T-helper 2 cell treated with Interferon-gamma antibody and Interleukin-4, amounts not matched to agents 5 μg/mL and 100 μg/mL, for 36 hours (primary cell): ENCODE results near the gene BLOC1S6.
A peak's percentile ranks its signal among the peaks of the same experiment; 100 is the strongest.

Source experiments
- DNase-seq: peaks from one replicate; pipeline ENCODE4 v3.0.0; 2021; ENCODE audit warnings: low spot score
- H3K27ac Mint-ChIP-seq: one replicate; pipeline ENCODE4 v1.8.0; 2021; ENCODE audit warnings: mild to moderate bottlenecking, mixed read lengths
- H3K27me3 Mint-ChIP-seq: one replicate; pipeline ENCODE4 v1.8.0; 2021; ENCODE audit warnings: low read depth, mixed read lengths
- H3K36me3 Mint-ChIP-seq: one replicate; pipeline ENCODE4 v1.8.0; 2021; ENCODE audit warnings: low read depth, mixed read lengths
- H3K4me1 Mint-ChIP-seq: one replicate; pipeline ENCODE4 v1.8.0; 2021; ENCODE audit warnings: low read depth, mixed read lengths
- H3K4me3 Mint-ChIP-seq: one replicate; pipeline ENCODE4 v1.8.0; 2022; ENCODE audit warnings: mild to moderate bottlenecking, moderate library complexity, mixed read lengths
- H3K9me3 Mint-ChIP-seq: one replicate; pipeline ENCODE4 v1.8.0; 2021; ENCODE audit warnings: mixed read lengths

The BLOC1S6 gene

DNA sequence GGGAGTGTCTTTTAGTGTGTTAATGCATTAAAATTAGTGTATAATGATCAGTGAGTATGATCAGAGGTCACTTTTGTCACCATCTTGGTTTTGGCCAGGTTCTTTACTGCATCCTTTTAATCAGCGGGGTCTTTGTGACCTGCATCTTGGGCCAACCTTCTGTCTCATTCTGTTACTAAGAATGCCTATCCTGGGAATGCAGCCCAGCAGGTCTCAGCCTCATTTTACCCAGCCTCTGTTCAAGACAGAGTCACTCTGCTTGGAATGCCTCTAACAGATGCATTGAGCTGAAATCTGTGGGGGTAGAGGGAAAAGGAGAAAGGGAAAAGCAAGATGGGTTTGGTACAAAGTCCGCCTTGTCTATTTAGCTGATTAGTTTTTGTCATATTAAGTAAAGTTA, 5.3 kb upstream of the BLOC1S6 start:
- no peaks in the 10 kb centered on the region for H3K36me3 Mint-ChIP-seq
- H3K27ac Mint-ChIP-seq: no peak overlapping the region
- H3K27me3 Mint-ChIP-seq: peaks cover 8% of the 10 kb centered on the region
- H3K9me3 Mint-ChIP-seq: no peaks in the 10 kb centered on the region
- DNase-seq: no peak
- H3K4me1 Mint-ChIP-seq: peaks cover 12% of the 10 kb centered on the region
- no peak overlapping the region for H3K4me3 Mint-ChIP-seq

DNA sequence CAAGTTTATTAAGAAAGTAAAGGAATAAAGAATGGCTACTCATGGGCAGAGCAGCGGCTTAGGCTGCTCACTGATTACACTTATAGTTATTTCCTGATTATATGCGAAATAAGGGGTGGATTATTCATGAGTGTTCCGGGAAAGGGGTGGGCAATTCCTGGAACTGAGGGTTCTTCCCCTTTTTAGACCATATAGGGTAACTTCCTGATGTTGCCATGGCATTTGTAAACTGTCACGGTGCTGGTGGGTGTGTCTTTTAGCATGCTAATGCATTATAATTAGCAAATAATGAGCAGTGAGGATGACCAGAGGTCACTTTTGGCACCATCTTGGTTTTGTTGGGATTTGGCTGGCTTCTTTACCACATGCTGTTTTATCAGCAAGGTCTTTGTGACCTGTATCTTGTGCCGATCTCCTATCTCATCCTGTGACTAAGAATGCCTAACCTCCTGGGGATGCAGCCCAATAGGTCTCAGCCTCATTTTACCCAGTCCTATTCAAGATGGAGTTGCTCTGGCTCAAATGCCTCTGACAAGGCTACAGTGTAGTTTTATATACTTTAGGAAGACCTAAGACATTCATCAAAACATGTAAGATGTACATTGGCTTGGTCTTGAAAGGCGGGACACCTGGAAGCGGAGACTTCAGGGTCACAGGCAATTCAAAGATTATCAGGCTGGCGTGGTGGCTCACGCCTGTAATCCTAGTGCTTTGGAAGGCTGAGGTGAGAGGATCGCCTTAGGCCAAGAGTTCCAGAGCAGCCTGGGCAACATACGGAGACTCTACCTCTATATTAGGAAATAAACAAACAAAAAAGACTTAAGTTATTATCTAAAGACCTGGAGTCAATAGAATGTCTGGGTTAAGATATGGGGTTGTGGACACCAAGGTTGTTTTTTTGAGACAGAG, 3.2 kb upstream of the BLOC1S6 start:
- no peak overlapping the region for H3K27ac Mint-ChIP-seq
- H3K4me1 Mint-ChIP-seq: peaks cover 22% of the 10 kb centered on the region
- no peak overlapping the region for H3K4me3 Mint-ChIP-seq
- H3K9me3 Mint-ChIP-seq: no peaks in the 10 kb centered on the region
- DNase-seq: no peak
- peaks cover 2% of the 10 kb centered on the region for H3K36me3 Mint-ChIP-seq
- H3K27me3 Mint-ChIP-seq: peaks cover 6% of the 10 kb centered on the region

DNA sequence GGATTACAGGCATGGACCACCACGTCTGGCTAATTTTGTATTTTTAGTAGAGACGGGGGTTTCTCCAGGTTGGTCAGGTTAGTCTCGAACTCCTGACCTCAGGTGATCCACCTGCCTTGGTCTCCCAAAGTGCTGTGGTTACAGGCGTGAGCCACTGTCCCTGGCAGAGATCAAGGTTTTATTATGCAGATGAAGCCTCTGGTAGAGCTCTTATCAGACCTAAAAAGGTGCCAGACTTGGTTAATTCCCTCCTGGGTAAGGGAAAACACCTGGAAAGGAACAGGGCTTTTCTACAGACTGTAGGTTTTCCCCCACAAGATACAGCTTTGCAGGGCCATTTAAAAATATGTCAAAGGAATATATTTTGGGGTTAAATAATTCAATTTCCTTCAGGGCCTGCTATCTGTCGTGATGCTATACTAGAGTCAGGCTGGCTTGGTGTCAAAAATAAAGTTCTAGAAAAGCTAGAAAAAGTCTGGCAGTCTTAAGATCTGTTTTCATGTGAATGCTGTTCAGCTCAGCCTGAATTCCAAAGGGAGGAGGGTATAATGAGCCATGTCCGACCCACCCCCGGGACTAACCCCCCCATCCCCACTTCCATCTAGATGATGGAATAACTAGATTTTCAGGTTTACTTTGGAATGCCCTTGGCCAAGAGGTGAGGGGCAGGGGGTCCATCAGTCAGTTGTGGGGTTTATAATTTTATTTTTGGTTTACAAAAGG, 1.9 kb upstream of the BLOC1S6 start:
- no peaks in the 10 kb centered on the region for H3K9me3 Mint-ChIP-seq
- no peak for DNase-seq
- peak overlapping the region; percentile 99 for H3K4me3 Mint-ChIP-seq
- H3K27ac Mint-ChIP-seq: no peak overlapping the region
- peaks cover 3% of the 10 kb centered on the region for H3K27me3 Mint-ChIP-seq
- peaks cover 27% of the 10 kb centered on the region for H3K4me1 Mint-ChIP-seq
- H3K36me3 Mint-ChIP-seq: peaks cover 2% of the 10 kb centered on the region

DNA sequence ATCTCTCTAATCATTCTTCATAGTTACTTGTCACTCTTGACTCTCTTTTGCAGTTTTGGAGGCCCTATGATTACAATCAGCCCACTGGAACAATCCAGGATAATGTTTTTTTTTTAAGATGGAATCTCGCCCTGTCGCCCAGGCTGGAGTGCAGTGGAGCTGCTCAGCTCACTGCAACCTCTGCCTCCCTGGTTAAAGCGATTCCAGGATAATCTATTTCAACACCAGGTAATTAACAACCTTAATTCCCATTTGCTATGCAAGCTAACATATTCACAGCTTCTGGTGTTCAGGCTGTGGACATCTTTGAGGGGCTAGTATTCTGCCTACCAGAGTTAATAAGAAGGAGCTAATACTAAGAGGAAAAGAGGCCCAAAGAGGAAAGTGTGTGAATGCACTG, 1.1 kb upstream of the BLOC1S6 start:
- peak overlapping the region; percentile 100 for H3K27ac Mint-ChIP-seq
- peaks cover 2% of the 10 kb centered on the region for H3K36me3 Mint-ChIP-seq
- peaks cover 3% of the 10 kb centered on the region for H3K27me3 Mint-ChIP-seq
- DNase-seq: no peak
- H3K9me3 Mint-ChIP-seq: no peaks in the 10 kb centered on the region
- peaks cover 27% of the 10 kb centered on the region for H3K4me1 Mint-ChIP-seq
- H3K4me3 Mint-ChIP-seq: peak overlapping the region; percentile 99

DNA sequence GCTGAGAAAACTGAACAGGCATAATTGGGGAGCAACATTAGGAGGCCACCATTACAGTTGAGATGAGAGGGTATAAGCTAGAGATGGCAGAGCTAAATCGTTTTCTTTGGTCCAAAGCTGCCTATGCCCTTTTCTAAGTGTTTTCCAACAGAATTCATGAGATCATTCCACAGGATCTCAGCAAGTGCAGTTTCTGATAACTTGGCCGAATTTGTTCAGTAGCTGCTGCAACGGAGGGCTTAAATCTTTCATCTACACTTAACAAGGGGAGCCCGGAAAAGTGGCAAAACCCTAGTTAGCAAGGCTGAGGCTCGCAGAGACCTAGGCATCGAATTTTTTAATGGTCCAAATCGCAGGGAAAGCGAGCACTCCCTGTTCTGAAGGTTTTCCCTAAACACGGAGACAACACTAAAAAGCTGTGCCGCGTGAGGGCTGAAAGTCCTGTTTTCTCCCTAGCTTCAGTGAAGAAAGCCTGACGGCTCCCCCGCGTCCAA, 531 bp upstream of the BLOC1S6 start:
- no peaks in the 10 kb centered on the region for H3K9me3 Mint-ChIP-seq
- H3K4me3 Mint-ChIP-seq: peak overlapping the region; percentile 99
- H3K27me3 Mint-ChIP-seq: peaks cover under 1% of the 10 kb centered on the region
- peaks cover 29% of the 10 kb centered on the region for H3K4me1 Mint-ChIP-seq
- DNase-seq: no peak
- H3K27ac Mint-ChIP-seq: peak overlapping the region; percentile 100
- peaks cover 2% of the 10 kb centered on the region for H3K36me3 Mint-ChIP-seq

DNA sequence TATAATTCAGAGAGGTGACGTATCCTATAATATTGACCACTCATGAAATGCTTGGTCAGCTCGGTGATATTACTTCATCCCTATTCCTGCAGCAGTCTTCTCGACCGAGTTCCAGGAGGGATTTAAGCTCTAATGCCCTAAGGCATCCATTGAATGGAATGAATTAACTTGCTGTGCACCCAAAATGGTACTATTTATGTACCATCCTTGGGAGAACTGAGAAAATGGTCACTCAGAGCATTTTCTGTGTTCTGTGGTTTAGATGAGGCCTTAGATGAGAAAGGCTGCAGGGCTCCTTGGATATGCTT, 638 bp downstream of the BLOC1S6 start:
- no peak for DNase-seq
- peaks cover 29% of the 10 kb centered on the region for H3K4me1 Mint-ChIP-seq
- peak overlapping the region; percentile 100 for H3K27ac Mint-ChIP-seq
- H3K36me3 Mint-ChIP-seq: peaks cover 6% of the 10 kb centered on the region
- no peaks in the 10 kb centered on the region for H3K27me3 Mint-ChIP-seq
- H3K4me3 Mint-ChIP-seq: peak overlapping the region; percentile 99
- H3K9me3 Mint-ChIP-seq: no peaks in the 10 kb centered on the region

DNA sequence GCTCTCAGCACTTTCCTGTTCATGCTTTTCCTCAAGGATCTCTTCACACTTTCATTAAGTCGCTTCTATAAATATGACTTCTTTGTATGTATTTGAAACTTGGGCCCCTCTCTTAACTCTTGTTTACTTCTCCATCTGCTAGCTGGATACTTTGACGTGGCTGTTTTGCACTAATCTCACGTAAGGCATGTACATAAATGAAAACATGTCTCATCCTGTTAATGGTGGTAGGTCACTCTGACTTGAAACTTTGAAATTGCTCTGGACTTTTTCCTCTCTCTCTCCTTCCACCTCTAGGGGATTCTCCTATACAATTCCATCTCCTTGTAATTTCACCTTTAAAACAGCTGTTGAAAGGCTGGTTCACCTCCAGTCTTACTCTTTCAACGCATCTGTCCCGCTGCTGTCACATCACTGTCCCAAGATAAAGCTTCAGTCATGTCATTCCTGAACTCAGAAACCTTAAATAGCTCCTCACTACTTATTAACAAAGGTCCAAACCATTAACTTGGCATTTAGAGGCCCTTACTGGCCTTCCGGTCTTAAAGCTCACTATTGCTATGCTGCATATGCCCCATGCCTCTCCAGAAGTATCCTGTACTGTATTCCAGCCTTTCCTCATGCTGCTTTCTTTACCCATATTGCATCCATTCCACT, 1.2 kb downstream of the BLOC1S6 start:
- no peaks in the 10 kb centered on the region for H3K9me3 Mint-ChIP-seq
- peak overlapping the region; percentile 100 for H3K27ac Mint-ChIP-seq
- H3K27me3 Mint-ChIP-seq: no peaks in the 10 kb centered on the region
- no peak for DNase-seq
- H3K4me1 Mint-ChIP-seq: peaks cover 29% of the 10 kb centered on the region
- H3K36me3 Mint-ChIP-seq: peaks cover 6% of the 10 kb centered on the region
- peak overlapping the region; percentile 99 for H3K4me3 Mint-ChIP-seq

DNA sequence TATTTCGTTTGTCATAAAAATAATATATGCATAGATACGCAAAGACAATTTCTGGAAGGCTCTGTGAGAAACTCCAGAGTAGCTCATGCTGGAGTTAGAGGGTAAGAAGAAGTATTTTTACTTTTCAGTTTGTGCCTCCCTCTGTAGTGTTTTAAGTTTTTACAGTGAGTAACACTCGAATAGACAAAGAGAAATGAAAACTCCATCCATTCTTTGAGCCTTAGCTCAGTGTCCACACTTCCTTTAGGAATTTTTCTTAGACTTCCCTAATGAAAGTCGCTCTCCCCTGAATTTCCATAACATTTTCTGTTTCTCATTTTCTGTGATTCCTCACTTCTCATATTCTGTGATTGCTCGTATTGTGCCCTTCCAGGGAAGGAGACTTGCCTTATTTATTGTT, 2.1 kb downstream of the BLOC1S6 start:
- Mint-ChIP-seq H3K4me1 (peaks cover 30% of the 10 kb centered on the region), H3K27me3 (no peaks in the 10 kb centered on the region), H3K27ac (no peak overlapping the region), H3K4me3 (peak overlapping the region; percentile 22), H3K9me3 (no peaks in the 10 kb centered on the region), H3K36me3 (peaks cover 9% of the 10 kb centered on the region)
- no peak for DNase-seq

DNA sequence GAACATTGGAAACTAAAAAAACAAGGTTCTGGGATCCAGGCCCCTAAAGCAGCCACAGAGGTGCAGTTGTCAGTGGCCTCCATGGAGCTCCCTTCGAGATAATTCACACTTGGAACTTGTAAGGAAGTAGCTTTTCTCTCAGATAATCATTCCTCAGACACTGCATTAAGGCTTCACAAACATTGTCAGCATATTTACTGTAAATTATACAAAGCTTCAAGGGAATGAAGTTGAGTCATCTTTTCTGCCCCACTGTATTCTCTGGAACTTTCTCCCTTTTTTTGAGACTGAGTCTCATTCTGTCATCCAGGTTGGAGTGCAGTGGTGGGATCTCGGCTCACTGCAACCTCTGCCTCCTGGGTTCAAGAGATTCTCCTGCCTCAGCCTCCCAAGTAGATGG, 7.1 kb downstream of the BLOC1S6 start:
- H3K27ac Mint-ChIP-seq: no peak overlapping the region

DNA sequence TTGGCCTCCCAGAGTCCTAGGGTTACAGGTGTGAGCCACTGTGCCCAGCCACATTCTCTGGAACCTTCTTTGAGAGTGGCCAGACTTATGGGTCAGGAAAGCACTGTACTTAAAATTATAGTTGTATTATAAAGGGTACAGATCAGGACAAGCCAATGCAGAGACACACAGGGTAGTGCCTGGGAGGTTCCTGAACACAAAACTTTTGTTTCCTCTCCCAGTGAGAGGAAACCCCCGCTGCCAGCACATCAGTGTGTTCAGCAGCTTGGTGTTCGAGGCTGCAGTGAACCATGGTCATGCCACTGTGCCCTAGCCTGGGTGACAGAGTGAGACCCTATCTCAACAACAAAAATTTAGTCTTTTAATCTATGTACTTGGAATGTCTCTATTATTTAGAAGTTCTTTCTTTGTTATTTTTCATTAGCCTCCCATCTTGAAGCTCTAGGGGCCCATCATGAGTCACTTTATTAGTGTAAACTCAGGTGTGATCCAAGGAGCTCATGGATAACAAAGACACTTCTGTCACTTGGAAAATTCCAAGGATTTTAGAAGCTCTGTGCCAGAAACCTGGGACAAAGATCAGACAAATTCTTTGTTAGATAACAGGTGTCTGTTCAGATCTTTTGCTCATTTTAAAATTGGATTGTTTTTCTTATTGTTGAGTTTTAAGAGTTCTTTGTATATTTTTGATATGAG, 7.8 kb downstream of the BLOC1S6 start:
- DNase-seq: no peak
- peaks cover 4% of the 10 kb centered on the region for H3K4me1 Mint-ChIP-seq
- H3K9me3 Mint-ChIP-seq: peaks cover 3% of the 10 kb centered on the region
- no peak overlapping the region for H3K27ac Mint-ChIP-seq
- H3K4me3 Mint-ChIP-seq: no peak overlapping the region
- H3K36me3 Mint-ChIP-seq: peaks cover 30% of the 10 kb centered on the region
- no peaks in the 10 kb centered on the region for H3K27me3 Mint-ChIP-seq

More for the DNA sequence above, 7.1 kb downstream of the BLOC1S6 start:
- peaks cover 3% of the 10 kb centered on the region for H3K9me3 Mint-ChIP-seq
- H3K4me1 Mint-ChIP-seq: peaks cover 6% of the 10 kb centered on the region
- DNase-seq: no peak
- peaks cover 30% of the 10 kb centered on the region for H3K36me3 Mint-ChIP-seq
- no peak overlapping the region for H3K4me3 Mint-ChIP-seq
- no peaks in the 10 kb centered on the region for H3K27me3 Mint-ChIP-seq

DNA sequence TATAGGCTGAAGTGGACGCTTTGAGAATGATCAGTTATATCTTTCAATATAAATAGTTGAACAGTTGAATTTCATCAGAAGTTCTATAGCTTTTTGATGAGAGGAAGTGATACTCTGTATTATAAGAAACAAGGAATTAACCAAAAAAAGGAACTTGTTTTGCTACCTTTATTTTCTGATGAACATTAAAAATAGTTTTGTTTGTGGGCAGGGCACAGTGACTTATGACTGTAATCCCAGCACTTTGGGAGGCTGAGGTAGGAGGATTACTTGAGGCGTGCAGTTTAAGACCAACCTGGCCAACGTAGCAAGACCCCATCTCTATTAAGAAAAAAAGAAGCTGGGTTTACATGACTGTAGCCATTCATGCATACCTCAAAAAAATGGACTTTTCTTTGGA, 16.7 kb downstream of the BLOC1S6 start:
- no peak for DNase-seq
- Mint-ChIP-seq H3K4me1 (peaks cover 6% of the 10 kb centered on the region), H3K27me3 (no peaks in the 10 kb centered on the region), H3K9me3 (no peaks in the 10 kb centered on the region), H3K36me3 (peaks cover 21% of the 10 kb centered on the region), H3K27ac (no peak overlapping the region), H3K4me3 (no peak overlapping the region)

DNA sequence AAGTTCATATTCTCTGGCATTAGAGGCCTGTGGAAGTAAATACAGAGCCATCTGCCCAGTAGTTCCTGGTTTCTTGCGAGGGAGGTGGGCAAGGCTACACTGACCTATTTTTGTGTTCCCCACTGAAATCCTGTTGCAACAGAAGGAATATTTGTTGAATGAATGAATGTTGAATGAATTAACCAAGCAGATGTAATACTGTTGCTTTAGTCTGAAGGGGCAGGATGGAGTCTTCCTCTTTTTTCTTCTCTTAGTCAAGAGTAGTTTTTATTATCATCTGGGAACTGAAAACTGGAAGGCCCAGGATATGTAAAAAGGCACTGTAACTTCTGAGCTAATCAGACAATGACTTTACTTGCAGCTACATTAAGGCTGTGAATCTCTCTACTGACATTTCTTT, 17.1 kb downstream of the BLOC1S6 start:
- Mint-ChIP-seq H3K9me3 (no peaks in the 10 kb centered on the region), H3K4me3 (no peak overlapping the region), H3K4me1 (peaks cover 6% of the 10 kb centered on the region), H3K27me3 (no peaks in the 10 kb centered on the region), H3K27ac (peak overlapping the region; percentile 58), H3K36me3 (peaks cover 21% of the 10 kb centered on the region)
- DNase-seq: no peak

DNA sequence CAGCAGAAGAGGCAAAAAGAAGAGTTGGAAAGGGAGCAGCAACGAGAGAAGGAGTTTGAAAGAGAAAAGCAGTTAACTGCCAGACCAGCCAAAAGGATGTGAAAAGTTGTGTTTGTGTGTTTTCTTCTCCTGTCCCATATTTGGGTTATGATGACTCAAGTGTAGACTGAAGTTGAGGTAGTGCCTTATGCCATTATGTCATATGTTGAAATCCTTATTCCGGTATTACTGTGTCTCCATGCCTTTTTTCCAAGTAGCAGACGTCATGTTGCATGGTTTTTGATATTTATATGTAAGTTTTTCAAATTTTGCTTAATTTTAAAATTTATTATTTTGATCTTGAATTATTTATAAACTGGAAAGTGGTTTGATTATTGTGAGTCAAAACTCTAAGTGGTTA, 19.2 kb downstream of the BLOC1S6 start:
- no peak overlapping the region for H3K27ac Mint-ChIP-seq
- no peaks in the 10 kb centered on the region for H3K9me3 Mint-ChIP-seq
- no peak for DNase-seq
- H3K36me3 Mint-ChIP-seq: peaks cover 16% of the 10 kb centered on the region
- no peak overlapping the region for H3K4me3 Mint-ChIP-seq
- H3K4me1 Mint-ChIP-seq: peaks cover 6% of the 10 kb centered on the region
- no peaks in the 10 kb centered on the region for H3K27me3 Mint-ChIP-seq
